HEK293 (cell line): Measurements from ENCODE around the gene DNAAF5.

Experiments
- CTCF ChIP-seq: fragments of 450-650 bp; formaldehyde crosslinking; IDR thresholded peaks from 2 replicates; pipeline ENCODE4 v1.5.1; 2016; ENCODE audit warnings: missing biosample characterization, missing genetic modification characterization
- PRDM1 ChIP-seq: fragments of 450-650 bp; formaldehyde crosslinking; IDR thresholded peaks from 2 replicates; pipeline ENCODE4; 2016; ENCODE audit warnings: missing biosample characterization, missing genetic modification characterization
- TCF7L2 ChIP-seq: IDR thresholded peaks from 2 replicates; pipeline ENCODE4 v1.6.1; 2011; ENCODE audit warnings: low read depth, mild to moderate bottlenecking, inconsistent platforms, low read length, moderate library complexity, borderline replicate concordance
- ZBTB44 ChIP-seq: fragments of 450-650 bp; IDR thresholded peaks from 2 replicates; pipeline ENCODE4 v1.5.1; 2018; ENCODE audit warnings: missing biosample characterization, mild to moderate bottlenecking, missing genetic modification characterization
- ZNF16 ChIP-seq: fragments of 450-650 bp; formaldehyde crosslinking; IDR thresholded peaks from 2 replicates; pipeline ENCODE4 v1.5.1; 2016; ENCODE audit warnings: low read depth, missing biosample characterization, missing genetic modification characterization
- ZNF202 ChIP-seq: fragments of 450-650 bp; formaldehyde crosslinking; IDR thresholded peaks from 2 replicates; pipeline ENCODE4 v1.5.1; 2016; ENCODE audit warnings: missing biosample characterization, missing genetic modification characterization, borderline replicate concordance
- ZNF37A ChIP-seq: fragments of 450-650 bp; IDR thresholded peaks from 2 replicates; pipeline ENCODE4 v1.5.1; 2018; ENCODE audit warnings: missing biosample characterization, missing genetic modification characterization
- ZNF391 ChIP-seq: fragments of 450-650 bp; formaldehyde crosslinking; IDR thresholded peaks from 2 replicates; pipeline ENCODE4 v1.5.1; 2016; ENCODE audit warnings: low read depth, missing biosample characterization, missing genetic modification characterization, borderline replicate concordance
- ZNF704 ChIP-seq: fragments of 450-650 bp; formaldehyde crosslinking; IDR thresholded peaks from 2 replicates; pipeline ENCODE4 v1.5.1; 2016; ENCODE audit warnings: missing biosample characterization, missing genetic modification characterization

GRCh38 chr7:676972-677385 lies 49.5 kb upstream of the DNAAF5 start:
- TF ChIP-seq ZNF391 (tag by site-specific recombination) = no peak
- TF ChIP-seq ZNF704 (tag by site-specific recombination) = no peak
- no peak for TF ChIP-seq ZBTB44 (tag by site-specific recombination)
- no peak for TF ChIP-seq ZNF37A (tag by site-specific recombination)
- no peak for TF ChIP-seq ZNF202
- TF ChIP-seq PRDM1 (tag by site-specific recombination) = no peak
- no peak for TF ChIP-seq ZNF16 (tag by site-specific recombination)
- no peak for TF ChIP-seq CTCF
- TF ChIP-seq TCF7L2 = no peak
